ENCODE data around the gene VARS2.

The VARS2 gene

GRCh38 chr6:30881392-30882203 lies 32.4 kb upstream of the VARS2 start:
- Histone ChIP-seq H3K4me1 (peaks cover 31% of the 10 kb centered on the region), H3K36me3 (no peaks in the 10 kb centered on the region), H3K27me3 (no peaks in the 10 kb centered on the region), H3K9me3 (no peaks in the 10 kb centered on the region), H3K4me3 (ENCODE audit: low read depth, low read length) (no peak overlapping the region)
- TF ChIP-seq CTCF (IDR thresholded peaks at IDR 0.05; ENCODE audit: low read depth, low read length): no peak
- DNase-seq: no peak

GRCh38 chr6:30882204-30882758 lies 31.8 kb upstream of the VARS2 start:
- no peak for TF ChIP-seq CTCF (IDR thresholded peaks at IDR 0.05; ENCODE audit: low read depth, low read length)
- no peak for DNase-seq
- Histone ChIP-seq H3K27me3 (no peaks in the 10 kb centered on the region), H3K4me3 (ENCODE audit: low read depth, low read length) (no peak overlapping the region), H3K4me1 (peaks cover 33% of the 10 kb centered on the region), H3K36me3 (no peaks in the 10 kb centered on the region), H3K9me3 (no peaks in the 10 kb centered on the region)

GRCh38 chr6:30882759-30883684 lies 31.0 kb upstream of the VARS2 start:
- H3K4me3 ChIP-seq (ENCODE audit: low read depth, low read length): no peak overlapping the region
- DNase-seq: no peak
- peaks cover 33% of the 10 kb centered on the region for H3K4me1 ChIP-seq
- H3K27me3 ChIP-seq: no peaks in the 10 kb centered on the region
- no peaks in the 10 kb centered on the region for H3K9me3 ChIP-seq
- no peaks in the 10 kb centered on the region for H3K36me3 ChIP-seq
- no peak for TF ChIP-seq CTCF (IDR thresholded peaks at IDR 0.05; ENCODE audit: low read depth, low read length)

- Histone ChIP-seq H3K4me1 (peaks cover 33% of the 10 kb centered on the region), H3K36me3 (no peaks in the 10 kb centered on the region), H3K4me3 (ENCODE audit: low read depth, low read length) (peak within 1 kb of the TSS; percentile 71), H3K9me3 (no peaks in the 10 kb centered on the region), H3K27me3 (no peaks in the 10 kb centered on the region)
- peak; percentile 67 for DNase-seq
- TF ChIP-seq CTCF (IDR thresholded peaks at IDR 0.05; ENCODE audit: low read depth, low read length): no peak
These were observed 30.1 kb upstream of the VARS2 start, which contains the start of gene DDR1 for GRCh38 chr6:30883685-30884520. Gene DDR1, plus strand, starts transcription at chr6:30884519. Its CDS starts 4,211 bp downstream, at chr6:30888730.

GRCh38 chr6:30884521-30885480 lies 29.2 kb upstream of the VARS2 start:
- H3K36me3 ChIP-seq: no peaks in the 10 kb centered on the region
- peak overlapping the region; percentile 71 for H3K4me3 ChIP-seq (ENCODE audit: low read depth, low read length)
- TF ChIP-seq CTCF (IDR thresholded peaks at IDR 0.05; ENCODE audit: low read depth, low read length): no peak
- no peaks in the 10 kb centered on the region for H3K9me3 ChIP-seq
- no peaks in the 10 kb centered on the region for H3K27me3 ChIP-seq
- DNase-seq: peak; percentile 43
- H3K4me1 ChIP-seq: peaks cover 33% of the 10 kb centered on the region
